Measurements from ENCODE around the gene PRR15.

The PRR15 gene

DNA sequence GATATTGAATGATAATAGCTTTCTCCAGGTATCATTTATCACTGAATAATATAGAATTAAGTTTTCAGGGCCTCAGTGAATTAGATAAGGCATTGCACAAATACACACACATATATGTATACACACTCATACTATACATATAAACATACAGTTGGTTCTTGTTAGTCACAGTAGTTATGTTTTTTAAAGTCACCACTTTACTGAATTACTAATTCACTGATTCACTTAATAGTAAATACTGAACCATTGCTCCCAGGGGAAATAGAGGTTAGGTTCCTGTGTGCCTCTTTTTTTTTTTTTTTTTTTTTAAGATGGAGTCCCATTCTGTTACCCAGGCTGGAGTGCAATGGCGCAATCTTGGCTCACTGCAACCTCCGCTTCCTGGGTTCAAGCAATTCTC is 33.6 kb downstream of the PRR15 start:
- no peaks in the 10 kb centered on the region for H3K36me3 ChIP-seq (ENCODE audit: insufficient read depth, low read length)
- no peak overlapping the region for H3K27ac ChIP-seq (ENCODE audit: low read depth, low read length, poor library complexity, severe bottlenecking)
- TF ChIP-seq, protein P1, sequence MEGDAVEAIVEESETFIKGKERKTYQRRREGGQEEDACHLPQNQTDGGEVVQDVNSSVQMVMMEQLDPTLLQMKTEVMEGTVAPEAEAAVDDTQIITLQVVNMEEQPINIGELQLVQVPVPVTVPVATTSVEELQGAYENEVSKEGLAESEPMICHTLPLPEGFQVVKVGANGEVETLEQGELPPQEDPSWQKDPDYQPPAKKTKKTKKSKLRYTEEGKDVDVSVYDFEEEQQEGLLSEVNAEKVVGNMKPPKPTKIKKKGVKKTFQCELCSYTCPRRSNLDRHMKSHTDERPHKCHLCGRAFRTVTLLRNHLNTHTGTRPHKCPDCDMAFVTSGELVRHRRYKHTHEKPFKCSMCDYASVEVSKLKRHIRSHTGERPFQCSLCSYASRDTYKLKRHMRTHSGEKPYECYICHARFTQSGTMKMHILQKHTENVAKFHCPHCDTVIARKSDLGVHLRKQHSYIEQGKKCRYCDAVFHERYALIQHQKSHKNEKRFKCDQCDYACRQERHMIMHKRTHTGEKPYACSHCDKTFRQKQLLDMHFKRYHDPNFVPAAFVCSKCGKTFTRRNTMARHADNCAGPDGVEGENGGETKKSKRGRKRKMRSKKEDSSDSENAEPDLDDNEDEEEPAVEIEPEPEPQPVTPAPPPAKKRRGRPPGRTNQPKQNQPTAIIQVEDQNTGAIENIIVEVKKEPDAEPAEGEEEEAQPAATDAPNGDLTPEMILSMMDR (IDR thresholded peaks at IDR 0.05; ENCODE audit: low read length), result no peak
- no peak for TF ChIP-seq EZH2 (IDR thresholded peaks at IDR 0.05; ENCODE audit: borderline replicate concordance, low read length)
- no peaks in the 10 kb centered on the region for H3F3A ChIP-seq (ENCODE audit: insufficient read depth, low read length)
- no peak overlapping the region for H3K9ac ChIP-seq (ENCODE audit: low read length)
- no peaks in the 10 kb centered on the region for H3K27me3 ChIP-seq (ENCODE audit: insufficient read depth, low read length)
- no peaks in the 10 kb centered on the region for H3K4me1 ChIP-seq (ENCODE audit: insufficient read depth, low read length, severe bottlenecking)
- no peak overlapping the region for H3K4me2 ChIP-seq (ENCODE audit: low read length)
- H3K79me2 ChIP-seq (ENCODE audit: insufficient read depth, low read length), result no peaks in the 10 kb centered on the region
- H3K9me2 ChIP-seq (ENCODE audit: low read depth, low read length), result no peaks in the 10 kb centered on the region
- H3K4me3 ChIP-seq (ENCODE audit: low read depth, low read length, poor library complexity, severe bottlenecking), result no peak overlapping the region
- H2AFZ ChIP-seq (ENCODE audit: low read length), result no peak overlapping the region
- H4K20me1 ChIP-seq (ENCODE audit: insufficient read depth, low read length), result no peaks in the 10 kb centered on the region
- H3K9me3 ChIP-seq (ENCODE audit: low read length), result no peaks in the 10 kb centered on the region

DNA sequence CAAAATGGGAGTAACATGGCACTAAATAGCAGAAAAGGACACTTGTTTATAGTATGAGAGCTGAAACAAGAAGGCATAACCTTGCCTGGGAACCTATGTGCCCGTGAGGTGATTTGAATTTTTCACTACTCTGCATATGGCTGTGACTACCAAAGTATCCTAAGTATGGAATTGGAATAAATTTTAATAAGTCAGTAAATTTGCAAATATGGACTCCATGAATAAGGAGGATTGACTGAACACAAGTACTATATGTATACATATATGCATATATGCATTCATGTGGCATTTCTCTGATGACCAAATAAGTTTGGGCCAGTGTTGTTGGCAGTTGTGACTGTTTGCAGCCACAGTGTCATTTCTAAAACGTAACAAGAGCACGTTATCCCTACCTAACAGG is 34.5 kb downstream of the PRR15 start:
- Histone ChIP-seq H3K4me3 (ENCODE audit: low read depth, low read length, poor library complexity, severe bottlenecking) (no peak overlapping the region), H3F3A (ENCODE audit: insufficient read depth, low read length) (no peaks in the 10 kb centered on the region), H3K27me3 (ENCODE audit: insufficient read depth, low read length) (no peaks in the 10 kb centered on the region), H3K9me2 (ENCODE audit: low read depth, low read length) (no peaks in the 10 kb centered on the region), H3K79me2 (ENCODE audit: insufficient read depth, low read length) (no peaks in the 10 kb centered on the region), H3K4me2 (ENCODE audit: low read length) (no peak overlapping the region), H2AFZ (ENCODE audit: low read length) (no peak overlapping the region), H3K9ac (ENCODE audit: low read length) (no peak overlapping the region), H3K9me3 (ENCODE audit: low read length) (no peaks in the 10 kb centered on the region), H3K4me1 (ENCODE audit: insufficient read depth, low read length, severe bottlenecking) (no peaks in the 10 kb centered on the region), H3K36me3 (ENCODE audit: insufficient read depth, low read length) (no peaks in the 10 kb centered on the region), H4K20me1 (ENCODE audit: insufficient read depth, low read length) (no peaks in the 10 kb centered on the region), H3K27ac (ENCODE audit: low read depth, low read length, poor library complexity, severe bottlenecking) (no peak overlapping the region)
- TF ChIP-seq, protein P1 (IDR thresholded peaks at IDR 0.05; ENCODE audit: low read length), result no peak
- no peak for TF ChIP-seq EZH2 (IDR thresholded peaks at IDR 0.05; ENCODE audit: borderline replicate concordance, low read length)

DNA sequence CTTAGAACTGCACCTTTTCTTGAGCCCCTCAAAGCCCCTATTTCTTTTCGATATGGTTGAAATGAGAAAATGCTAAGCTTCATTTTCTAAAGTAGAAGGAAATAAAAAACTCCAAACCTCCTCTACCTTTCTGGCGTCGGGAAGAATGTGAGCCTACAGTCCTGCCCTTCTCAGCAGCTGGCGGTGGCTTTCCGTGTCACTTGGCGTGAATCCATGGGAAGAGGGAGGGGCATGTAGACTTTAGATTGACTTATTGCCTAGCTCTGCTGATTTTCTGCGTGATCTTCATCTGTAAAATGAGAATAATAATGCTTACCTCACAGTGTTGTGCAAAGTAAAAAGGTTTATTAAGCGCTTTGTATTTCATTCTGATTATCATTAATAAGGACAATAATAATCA is 35.0 kb downstream of the PRR15 start:
- Histone ChIP-seq H3F3A (ENCODE audit: insufficient read depth, low read length) (no peaks in the 10 kb centered on the region), H3K4me1 (ENCODE audit: insufficient read depth, low read length, severe bottlenecking) (no peaks in the 10 kb centered on the region), H3K27me3 (ENCODE audit: insufficient read depth, low read length) (no peaks in the 10 kb centered on the region), H3K27ac (ENCODE audit: low read depth, low read length, poor library complexity, severe bottlenecking) (no peak overlapping the region), H2AFZ (ENCODE audit: low read length) (no peak overlapping the region), H3K4me2 (ENCODE audit: low read length) (no peak overlapping the region), H3K79me2 (ENCODE audit: insufficient read depth, low read length) (no peaks in the 10 kb centered on the region), H3K9ac (ENCODE audit: low read length) (no peak overlapping the region), H3K4me3 (ENCODE audit: low read depth, low read length, poor library complexity, severe bottlenecking) (no peak overlapping the region), H3K36me3 (ENCODE audit: insufficient read depth, low read length) (no peaks in the 10 kb centered on the region), H4K20me1 (ENCODE audit: insufficient read depth, low read length) (no peaks in the 10 kb centered on the region), H3K9me2 (ENCODE audit: low read depth, low read length) (no peaks in the 10 kb centered on the region), H3K9me3 (ENCODE audit: low read length) (no peaks in the 10 kb centered on the region)
- TF ChIP-seq, protein P1 (IDR thresholded peaks at IDR 0.05; ENCODE audit: low read length), result no peak
- no peak for TF ChIP-seq EZH2 (IDR thresholded peaks at IDR 0.05; ENCODE audit: borderline replicate concordance, low read length)
